PFSK-1 (cell line): ENCODE measurements around the gene ELOVL1.

Experiments used
- FOXP2 ChIP-seq: optimal IDR thresholded peaks from 2 replicates; pipeline ENCODE3; 2011; ENCODE audit warnings: borderline replicate concordance, control low read depth, inconsistent platforms; ENCODE audit not compliant: insufficient read depth; ENCODE audit errors: extremely low read length, extremely low read depth
- POLR2AphosphoS5 ChIP-seq: IDR thresholded peaks from 2 replicates; pipeline ENCODE4 v1.6.1; 2012; ENCODE audit warnings: low read depth, mild to moderate bottlenecking, control low read depth, low read length, moderate library complexity
- REST ChIP-seq, 2 experiments: IDR thresholded peaks; 2 replicates each; pipeline versions ENCODE4 v1.6.1 to v1.8.0; 2011 to 2012; ENCODE audit warnings: low read depth in 2 of 2, low read length in 2 of 2, control low read depth in 1 of 2, inconsistent platforms in 1 of 2, mild to moderate bottlenecking in 1 of 2, moderate library complexity in 1 of 2; ENCODE audit not compliant: insufficient read depth in 1 of 2
- SIN3A ChIP-seq: IDR thresholded peaks from 2 replicates; pipeline ENCODE4 v1.6.1; 2012; ENCODE audit warnings: mild to moderate bottlenecking, low read length, moderate library complexity, borderline replicate concordance; ENCODE audit not compliant: insufficient read depth
- TAF1 ChIP-seq: IDR thresholded peaks from 2 replicates; pipeline ENCODE4 v1.6.1; 2012; ENCODE audit warnings: low read length, control low read depth, borderline replicate concordance; ENCODE audit not compliant: insufficient read depth

Gene ELOVL1

GRCh38 chr1:43337588-43337987 is 30.2 kb downstream of the ELOVL1 start, which contains the start of gene MPL:
Gene MPL (plus strand): TSS chr1:43337818. CDS start chr1:43337849, 31 bp downstream.
- TF ChIP-seq FOXP2 (no peak), SIN3A (no peak), POLR2AphosphoS5 (no peak), TAF1 (no peak), REST (IDR thresholded peaks at IDR 0.05; ENCODE audit: insufficient read depth in 1 of 2, low read depth in 2 of 2, low read length in 2 of 2) (no peak)

- TF ChIP-seq POLR2AphosphoS5 (no peak), SIN3A (no peak), TAF1 (no peak), REST (IDR thresholded peaks at IDR 0.05; ENCODE audit: insufficient read depth in 1 of 2, low read depth in 2 of 2, low read length in 2 of 2) (no peak), FOXP2 (no peak)
These were observed 33.2 kb downstream of the ELOVL1 start for GRCh38 chr1:43334453-43335205.

- no peak for TF ChIP-seq SIN3A
- TF ChIP-seq POLR2AphosphoS5, result no peak
- TF ChIP-seq REST (IDR thresholded peaks at IDR 0.05; ENCODE audit: insufficient read depth in 1 of 2, low read depth in 2 of 2, low read length in 2 of 2), result no peak
- TF ChIP-seq TAF1, result no peak
These were observed 36.1 kb downstream of the ELOVL1 start for GRCh38 chr1:43331688-43332087.

GRCh38 chr1:43329995-43330751 is 37.6 kb downstream of the ELOVL1 start:
- no peak for TF ChIP-seq FOXP2
- no peak for TF ChIP-seq SIN3A
- TF ChIP-seq REST (IDR thresholded peaks at IDR 0.05; ENCODE audit: insufficient read depth in 1 of 2, low read depth in 2 of 2, low read length in 2 of 2), result peak in 1 of 2 experiments; percentile 22; a peak in 1 of 4 replicates
- TF ChIP-seq POLR2AphosphoS5, result 0 out of 2 replicates have a peak, but pooled peaks have one; percentile 36
- no peak for TF ChIP-seq TAF1
